Smooth muscle cell (in vitro differentiated cells): ENCODE measurements around the gene CDK17. TPM values are rescaled to one million over a fixed set of nuclear protein-coding genes. Genes with fewer than 3 reads are reported as not detected.

ENCODE experiments used
- DNase-seq: peaks from one replicate; lab custom pipeline; 2025; ENCODE audit not compliant: unreplicated experiment; lab: John Stamatoyannopoulos, UW
- H2AFZ ChIP-seq: fragments of 200-600 bp; sonication (generic); 2 replicates; pipeline ENCODE4 v1.6.0; 2016; ENCODE audit warnings: antibody characterized with exemption, low read depth, mild to moderate bottlenecking
- H3F3A ChIP-seq: fragments of 200-600 bp; sonication (generic); 2 replicates; pipeline ENCODE4 v1.6.0; 2017; ENCODE audit warnings: antibody characterized with exemption, low read depth
- H3K27ac ChIP-seq: fragments of 200-600 bp; sonication (generic); 2 replicates; pipeline ENCODE4 v1.5.1; 2016; ENCODE audit warnings: low read depth, mild to moderate bottlenecking
- H3K27me3 ChIP-seq: fragments of 200-600 bp; sonication (generic); 2 replicates; pipeline ENCODE4 v1.6.1; 2016; ENCODE audit warnings: low read depth, mild to moderate bottlenecking
- H3K36me3 ChIP-seq: fragments of 200-600 bp; sonication (generic); 2 replicates; pipeline ENCODE4 v1.5.1; 2016; ENCODE audit warnings: low read depth
- H3K4me1 ChIP-seq: fragments of 200-600 bp; sonication (generic); 2 replicates; pipeline ENCODE4 v1.5.1; 2016; ENCODE audit warnings: low read depth
- H3K4me2 ChIP-seq: fragments of 200-600 bp; sonication (generic); 2 replicates; pipeline ENCODE4 v1.6.0; 2016; ENCODE audit warnings: mild to moderate bottlenecking
- H3K4me3 ChIP-seq: fragments of 200-600 bp; sonication (generic); 2 replicates; pipeline ENCODE4 v1.5.1; 2016; ENCODE audit warnings: mild to moderate bottlenecking
- H3K79me2 ChIP-seq: fragments of 200-600 bp; sonication (generic); 2 replicates; pipeline ENCODE4 v1.6.0; 2016; ENCODE audit warnings: low read depth, mild to moderate bottlenecking
- H3K9ac ChIP-seq: fragments of 200-600 bp; sonication (generic); 2 replicates; pipeline ENCODE4 v1.6.0; 2016; ENCODE audit warnings: low read depth
- H3K9me3 ChIP-seq: fragments of 200-600 bp; sonication (generic); replicated peaks from 2 replicates; pipeline ENCODE4 v1.5.1; 2016; ENCODE audit warnings: low read depth
- H4K20me1 ChIP-seq: fragments of 200-600 bp; sonication (generic); 2 replicates; pipeline ENCODE4 v1.6.0; 2016; ENCODE audit warnings: low read depth
- CTCF ChIP-seq: fragments of 200-600 bp; sonication (generic); IDR thresholded peaks from 2 replicates; pipeline ENCODE4 v1.5.1; 2017; ENCODE audit warnings: borderline replicate concordance, mild to moderate bottlenecking, antibody characterized with exemption; ENCODE audit not compliant: insufficient read depth, poor library complexity, severe bottlenecking
- WGBS: methylation state at CpG from one replicate; pipeline ENCODE4 v1.1.7; 2016; ENCODE audit warnings: low lambda C conversion rate; 5-methylcytosine and 5-hydroxymethylcytosine counted together
- polyA plus RNA-seq: library from polyadenylated mRNA; unstranded; fragments of >200 nt; fragmentation: Nextera tagmentation; extraction: Ambion mirVana; gene quantifications from 2 replicates; pipeline ENCODE4 v1.2.1, GENCODE V29; 2016
- total RNA-seq: library from RNA; depleted of rRNA; stranded (reverse); fragments of >200 nt; gene quantifications from 2 replicates; pipeline ENCODE4 v1.2.3, GENCODE V29; 2014

The CDK17 gene
- total and polyA plus RNA-seq, 2 experiments from 2014 or later: 16.0 to 49.8 TPM

- Histone ChIP-seq H3K9ac (no peak overlapping the region), H3K27ac (no peak overlapping the region), H3F3A (peaks cover 28% of the 10 kb centered on the region), H3K27me3 (no peaks in the 10 kb centered on the region), H3K4me3 (no peak overlapping the region), H3K79me2 (peaks cover 28% of the 10 kb centered on the region), H3K36me3 (peaks cover 11% of the 10 kb centered on the region), H2AFZ (no peak overlapping the region), H4K20me1 (peaks cover 93% of the 10 kb centered on the region), H3K4me1 (peaks cover 23% of the 10 kb centered on the region), H3K9me3 (no peaks in the 10 kb centered on the region), H3K4me2 (no peak overlapping the region)
- no peak for DNase-seq
- WGBS: 95% methylated on average over 3 of the region's 3 CpGs
- TF ChIP-seq CTCF: no peak
Observed at GRCh38 chr12:96260644-96261043, 139.6 kb downstream of the CDK17 start.

GRCh38 chr12:96260231-96260630 lies 140.0 kb downstream of the CDK17 start:
- H3K4me3 ChIP-seq: no peak overlapping the region
- no peak for TF ChIP-seq CTCF
- no peak for DNase-seq
- WGBS: 99% methylated on average over 2 of the region's 2 CpGs
- peaks cover 23% of the 10 kb centered on the region for H3K4me1 ChIP-seq
- no peaks in the 10 kb centered on the region for H3K9me3 ChIP-seq
- H3K36me3 ChIP-seq: peaks cover 11% of the 10 kb centered on the region
- peaks cover 27% of the 10 kb centered on the region for H3F3A ChIP-seq
- peaks cover 31% of the 10 kb centered on the region for H3K79me2 ChIP-seq
- peaks cover 93% of the 10 kb centered on the region for H4K20me1 ChIP-seq
- no peak overlapping the region for H3K9ac ChIP-seq
- H2AFZ ChIP-seq: no peak overlapping the region
- no peak overlapping the region for H3K4me2 ChIP-seq
- no peaks in the 10 kb centered on the region for H3K27me3 ChIP-seq
- H3K27ac ChIP-seq: no peak overlapping the region

- peaks cover 20% of the 10 kb centered on the region for H3F3A ChIP-seq
- H3K27ac ChIP-seq: peak overlapping the region; percentile 21
- no peak for DNase-seq
- no peak overlapping the region for H3K4me2 ChIP-seq
- H4K20me1 ChIP-seq: peaks cover 98% of the 10 kb centered on the region
- no peak overlapping the region for H2AFZ ChIP-seq
- no peak for TF ChIP-seq CTCF
- H3K4me3 ChIP-seq: no peak overlapping the region
- WGBS: 54% methylated on average over 8 of the region's 8 CpGs
- H3K36me3 ChIP-seq: peaks cover 9% of the 10 kb centered on the region
- no peak overlapping the region for H3K9ac ChIP-seq
- H3K27me3 ChIP-seq: no peaks in the 10 kb centered on the region
- H3K79me2 ChIP-seq: peaks cover 49% of the 10 kb centered on the region
- peaks cover 23% of the 10 kb centered on the region for H3K4me1 ChIP-seq
- no peaks in the 10 kb centered on the region for H3K9me3 ChIP-seq
Observed at GRCh38 chr12:96258104-96258961, 141.9 kb downstream of the CDK17 start.
